ENCODE results near the gene SLC15A3.

Gene SLC15A3

DNA sequence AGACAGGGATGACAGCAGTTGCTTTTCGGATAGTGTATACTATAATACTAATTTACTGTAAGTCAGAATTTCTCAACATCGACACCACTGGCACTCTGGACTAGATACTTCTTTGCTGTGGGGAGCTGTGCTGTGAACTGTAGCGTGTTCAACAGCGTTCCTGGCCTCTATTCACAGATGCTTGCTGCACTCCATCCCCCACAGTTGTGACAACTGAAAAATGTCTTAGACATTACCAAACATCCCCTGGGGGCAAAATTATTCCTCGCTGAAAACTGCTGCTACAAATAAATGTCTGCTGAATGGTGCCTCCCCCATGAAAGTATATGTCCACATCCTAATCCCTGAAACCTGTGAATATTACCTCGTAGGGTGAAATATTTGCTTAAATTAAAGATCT is 7.5 kb upstream of the SLC15A3 start:
- TF ChIP-seq, protein P1, sequence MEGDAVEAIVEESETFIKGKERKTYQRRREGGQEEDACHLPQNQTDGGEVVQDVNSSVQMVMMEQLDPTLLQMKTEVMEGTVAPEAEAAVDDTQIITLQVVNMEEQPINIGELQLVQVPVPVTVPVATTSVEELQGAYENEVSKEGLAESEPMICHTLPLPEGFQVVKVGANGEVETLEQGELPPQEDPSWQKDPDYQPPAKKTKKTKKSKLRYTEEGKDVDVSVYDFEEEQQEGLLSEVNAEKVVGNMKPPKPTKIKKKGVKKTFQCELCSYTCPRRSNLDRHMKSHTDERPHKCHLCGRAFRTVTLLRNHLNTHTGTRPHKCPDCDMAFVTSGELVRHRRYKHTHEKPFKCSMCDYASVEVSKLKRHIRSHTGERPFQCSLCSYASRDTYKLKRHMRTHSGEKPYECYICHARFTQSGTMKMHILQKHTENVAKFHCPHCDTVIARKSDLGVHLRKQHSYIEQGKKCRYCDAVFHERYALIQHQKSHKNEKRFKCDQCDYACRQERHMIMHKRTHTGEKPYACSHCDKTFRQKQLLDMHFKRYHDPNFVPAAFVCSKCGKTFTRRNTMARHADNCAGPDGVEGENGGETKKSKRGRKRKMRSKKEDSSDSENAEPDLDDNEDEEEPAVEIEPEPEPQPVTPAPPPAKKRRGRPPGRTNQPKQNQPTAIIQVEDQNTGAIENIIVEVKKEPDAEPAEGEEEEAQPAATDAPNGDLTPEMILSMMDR (IDR thresholded peaks at IDR 0.05; ENCODE audit: borderline replicate concordance, control extremely low read depth, extremely low read depth, insufficient read depth, missing control alignments), result no peak
- DNase-seq (ENCODE audit: low spot score), result no peak
- in situ Hi-C loops (cut with MboI; ENCODE audit: low sequenced_read_pairs, unreplicated experiment), result no loop called here

DNA sequence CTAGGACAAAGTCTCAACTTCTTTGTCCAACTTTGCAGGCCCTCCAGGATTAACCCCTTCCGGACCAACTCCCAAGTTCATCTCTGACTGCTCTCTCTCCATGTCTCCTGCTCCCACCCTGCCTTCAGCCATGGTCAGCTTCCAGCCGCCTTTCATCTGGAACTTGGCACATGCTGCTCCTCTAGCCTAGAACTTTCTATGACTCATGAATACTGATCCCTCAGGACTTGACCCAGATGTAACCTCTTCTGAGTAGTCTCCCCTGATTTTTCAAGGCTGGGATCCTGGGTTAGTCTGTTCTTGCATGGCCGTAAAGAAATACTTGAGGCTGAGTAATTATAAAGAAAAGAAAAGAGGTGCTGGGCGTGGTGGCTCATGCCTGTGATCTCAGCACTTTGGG is 5.2 kb upstream of the SLC15A3 start:
- in situ Hi-C loops (cut with MboI; ENCODE audit: low sequenced_read_pairs, unreplicated experiment), result no loop called here
- no peak for DNase-seq (ENCODE audit: low spot score)
- TF ChIP-seq, protein P1 (IDR thresholded peaks at IDR 0.05; ENCODE audit: borderline replicate concordance, control extremely low read depth, extremely low read depth, insufficient read depth, missing control alignments), result no peak

DNA sequence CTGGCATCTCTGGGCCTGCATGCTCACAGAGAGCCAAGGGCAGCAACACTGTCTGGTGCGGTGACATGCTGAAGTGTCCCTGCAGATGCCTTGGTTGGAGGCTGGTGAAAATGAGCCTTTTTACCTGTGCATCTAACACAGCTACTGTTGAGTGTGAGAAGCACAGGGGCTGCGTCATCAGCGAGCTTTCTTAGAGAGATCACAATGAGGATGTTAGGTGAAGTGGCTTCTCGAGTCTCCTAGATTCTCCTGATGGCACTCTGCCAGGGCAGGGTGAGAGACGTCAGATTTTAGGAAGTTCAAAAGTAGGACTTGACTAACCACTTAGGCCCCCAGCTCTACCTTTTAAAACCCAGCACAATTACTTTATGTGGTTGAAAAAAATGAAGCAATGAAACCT is 3.6 kb upstream of the SLC15A3 start:
- no peak for DNase-seq (ENCODE audit: low spot score)
- in situ Hi-C loops (cut with MboI; ENCODE audit: low sequenced_read_pairs, unreplicated experiment), result no loop called here
- TF ChIP-seq, protein P1 (IDR thresholded peaks at IDR 0.05; ENCODE audit: borderline replicate concordance, control extremely low read depth, extremely low read depth, insufficient read depth, missing control alignments), result no peak

DNA sequence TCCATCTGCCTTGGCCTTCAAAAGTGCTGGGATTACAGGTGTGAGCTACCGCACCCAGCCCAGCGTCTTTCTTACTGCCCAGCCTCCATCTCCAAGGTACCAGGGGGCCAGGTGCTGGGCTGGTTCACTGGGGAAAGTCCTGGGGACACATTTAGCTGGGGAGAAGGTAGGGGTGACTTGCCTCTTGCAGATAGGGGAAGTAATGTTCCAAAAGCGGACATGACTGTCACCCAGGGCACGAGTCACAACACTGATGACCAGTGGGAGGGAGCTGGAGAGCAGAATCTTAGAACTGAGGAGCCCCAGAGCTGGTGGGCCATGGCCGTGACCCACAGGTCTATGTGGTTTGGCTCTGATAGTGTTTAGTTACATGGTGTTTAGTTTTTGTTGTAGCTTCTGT is 2.4 kb upstream of the SLC15A3 start:
- in situ Hi-C loops (cut with MboI; ENCODE audit: low sequenced_read_pairs, unreplicated experiment), result no loop called here
- DNase-seq (ENCODE audit: low spot score), result peak; percentile 67
- TF ChIP-seq, protein P1 (IDR thresholded peaks at IDR 0.05; ENCODE audit: borderline replicate concordance, control extremely low read depth, extremely low read depth, insufficient read depth, missing control alignments), result no peak

DNA sequence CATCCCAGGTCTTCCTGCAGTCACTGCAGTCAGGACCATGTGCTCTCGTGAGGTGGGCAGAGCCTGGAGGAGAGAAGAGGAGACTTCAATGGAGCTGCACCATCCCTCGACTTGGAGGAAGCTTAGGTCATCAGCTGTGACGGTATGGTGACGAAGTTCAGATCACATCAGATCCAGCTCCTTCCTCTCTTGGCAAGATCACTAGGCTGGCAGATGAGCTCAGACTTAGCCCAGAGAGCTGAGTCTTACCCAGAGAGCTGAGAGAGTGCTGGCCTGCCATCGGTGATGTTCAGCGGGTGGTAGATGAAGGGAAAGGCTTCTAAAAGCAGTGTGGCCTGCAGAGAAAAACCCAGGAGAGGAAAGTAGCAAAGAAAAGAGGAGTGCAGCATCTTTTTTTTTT is 1.8 kb upstream of the SLC15A3 start:
- DNase-seq (ENCODE audit: low spot score), result no peak
- in situ Hi-C loops (cut with MboI; ENCODE audit: low sequenced_read_pairs, unreplicated experiment), result no loop called here
- TF ChIP-seq, protein P1 (IDR thresholded peaks at IDR 0.05; ENCODE audit: borderline replicate concordance, control extremely low read depth, extremely low read depth, insufficient read depth, missing control alignments), result no peak

DNA sequence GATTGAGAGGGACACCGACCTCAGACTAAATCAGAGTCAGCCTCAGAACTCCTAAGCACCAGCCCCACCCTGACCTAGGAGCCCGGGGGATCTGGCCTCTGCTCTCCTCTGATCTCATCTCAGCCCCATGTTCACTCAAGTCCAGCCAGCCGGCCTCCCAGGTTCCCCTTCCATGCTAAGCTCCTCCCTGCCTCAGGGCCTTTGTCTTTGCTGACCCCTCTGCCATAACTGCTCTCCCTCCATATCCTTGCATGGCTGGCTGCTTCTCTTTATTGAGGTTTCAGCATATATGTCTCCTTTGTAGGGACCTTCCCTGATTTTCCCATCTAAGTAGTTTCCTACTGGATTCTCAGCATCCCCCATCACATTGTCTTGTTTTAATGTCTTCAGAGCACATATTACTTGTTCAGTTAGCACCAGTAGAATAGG is 780 bp upstream of the SLC15A3 start:
- DNase-seq (ENCODE audit: low spot score), result no peak
- TF ChIP-seq, protein P1 (IDR thresholded peaks at IDR 0.05; ENCODE audit: borderline replicate concordance, control extremely low read depth, extremely low read depth, insufficient read depth, missing control alignments), result no peak
- in situ Hi-C loops (cut with MboI; ENCODE audit: low sequenced_read_pairs, unreplicated experiment), result no loop called here

DNA sequence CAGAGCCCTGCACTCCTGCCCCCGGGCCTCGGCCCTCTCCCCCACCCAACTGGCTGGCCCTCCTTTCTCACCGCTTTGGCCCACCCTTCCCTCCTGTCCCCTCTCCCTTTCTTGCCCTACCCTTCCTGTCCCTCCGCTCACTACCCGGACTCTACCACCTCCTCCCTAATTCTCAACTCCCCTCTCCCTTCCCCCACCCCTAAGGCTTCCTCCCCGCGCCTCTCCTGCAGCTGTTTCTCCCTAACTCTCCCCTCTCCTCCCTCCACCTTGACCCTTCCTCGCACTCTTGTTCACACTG is 421 bp downstream of the SLC15A3 start:
- no peak for DNase-seq (ENCODE audit: low spot score)
- TF ChIP-seq, protein P1 (IDR thresholded peaks at IDR 0.05; ENCODE audit: borderline replicate concordance, control extremely low read depth, extremely low read depth, insufficient read depth, missing control alignments), result no peak
- in situ Hi-C loops (cut with MboI; ENCODE audit: low sequenced_read_pairs, unreplicated experiment), result no loop called here
